ENCODE results near the gene GGA2.
A peak's percentile ranks its signal among the peaks of the same experiment; 100 is the strongest.

GRCh38 chr16:23556881-23557778 lies 46.8 kb upstream of the GGA2 start, which contains the start of the genes EARS2 and UBFD1:
- TF ChIP-seq CTCF (conservative IDR thresholded peaks at IDR 0.05 in 1 of 2, IDR thresholded peaks at IDR 0.05 in 1 of 2; ENCODE audit: low read depth in 1 of 2, low read length in 2 of 2), result peak; percentile 67 to 69
- no peak for TF ChIP-seq EZH2 (IDR thresholded peaks at IDR 0.05; ENCODE audit: low read length, missing control alignments)
